HG03575 (cell line): ENCODE results near the gene KIF12.
"Not testable (repeated sequence)": the region's sequence is repeated elsewhere in the genome, so short reads cannot be mapped to it uniquely, and the experiment has no call there.

Experiments
- ATAC-seq: cut with Tn5 transposase; IDR thresholded peaks from one replicate; pipeline ENCODE4 v1.9.1; 2021; ENCODE audit not compliant: unreplicated experiment, insufficient number of reproducible peaks, low FRiP score; ENCODE audit errors: extremely low read depth

Gene KIF12

DNA sequence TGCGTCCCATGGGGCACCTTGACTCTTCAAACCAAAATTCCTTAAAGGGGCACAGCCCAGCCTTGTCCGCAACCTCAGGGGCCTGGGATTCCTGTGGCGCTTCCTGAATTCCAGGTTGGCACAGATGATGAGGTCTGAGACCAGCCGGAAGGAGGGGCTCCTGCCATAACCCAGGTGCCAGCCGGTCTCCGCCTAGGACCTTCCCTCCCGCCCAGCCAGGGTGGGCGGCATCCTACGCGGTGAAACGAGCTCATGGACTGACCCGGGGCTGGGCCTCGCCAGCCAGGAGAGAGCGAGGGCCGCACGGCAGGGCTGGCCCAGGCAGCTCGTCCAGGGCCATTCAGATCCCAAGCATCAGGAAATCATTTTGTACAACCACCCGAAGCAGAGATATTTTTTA, 44.0 kb downstream of the KIF12 start:
- ATAC-seq: no peak

DNA sequence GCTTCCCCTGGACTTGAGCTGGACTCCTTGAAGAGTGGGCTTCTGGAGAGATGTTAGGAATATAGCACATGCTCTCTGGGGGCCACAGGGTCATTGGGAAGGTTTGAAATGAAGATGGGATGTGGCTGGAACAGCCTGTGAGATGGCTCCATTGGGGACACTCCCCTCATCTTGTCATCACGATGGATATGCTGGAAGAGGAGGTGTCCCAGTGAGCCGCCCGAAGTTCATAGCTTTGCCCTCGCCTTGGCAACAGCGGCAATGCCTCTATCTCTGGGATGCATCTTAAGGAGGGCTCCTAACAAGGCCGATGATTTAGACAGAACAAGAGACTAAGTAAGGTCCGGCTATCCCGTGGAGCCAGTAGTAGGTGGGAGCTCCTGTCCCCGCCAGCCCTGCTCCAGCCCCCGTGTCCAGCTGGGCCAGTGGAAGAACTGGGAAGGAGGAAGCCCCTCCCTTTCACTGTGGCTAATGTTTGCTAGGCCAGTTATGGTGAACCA, 44.9 kb downstream of the KIF12 start:
- ATAC-seq: no peak

DNA sequence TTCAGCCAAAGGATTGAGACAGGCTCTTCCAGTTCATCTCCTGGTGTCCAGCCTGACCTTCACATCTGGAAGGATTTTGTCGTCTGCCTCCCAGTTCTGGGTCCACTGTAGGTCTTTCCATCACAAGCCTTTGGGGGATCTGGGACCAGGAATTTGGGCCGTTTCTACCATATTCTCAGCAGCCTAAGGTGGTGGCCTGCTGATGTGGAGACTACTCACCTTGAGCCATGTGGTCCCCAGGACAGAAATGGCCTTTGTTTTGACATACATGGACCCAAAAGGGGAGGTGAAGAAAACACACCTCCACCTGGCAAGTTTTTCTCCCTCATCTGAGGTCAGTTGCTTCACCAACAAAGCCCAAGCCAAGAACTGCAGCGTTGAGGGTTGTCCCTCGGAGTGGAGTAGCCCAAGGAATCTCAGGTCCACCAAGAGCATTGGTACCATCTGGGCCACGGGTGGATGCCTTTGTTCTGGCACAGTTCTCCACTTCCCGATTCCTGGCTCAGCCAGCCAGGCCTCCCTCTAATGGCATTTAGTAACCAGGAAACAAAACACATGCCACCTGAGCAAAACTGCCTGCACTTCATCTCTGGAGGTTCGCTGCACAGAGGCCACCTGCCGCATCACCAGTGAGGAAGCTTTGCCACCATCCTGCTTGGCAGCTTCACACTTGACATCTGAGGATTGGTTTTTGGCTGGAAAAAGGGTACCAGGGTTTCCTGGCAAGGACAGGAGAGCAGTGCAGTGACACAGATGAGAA, 45.7 kb downstream of the KIF12 start:
- no peak for ATAC-seq

DNA sequence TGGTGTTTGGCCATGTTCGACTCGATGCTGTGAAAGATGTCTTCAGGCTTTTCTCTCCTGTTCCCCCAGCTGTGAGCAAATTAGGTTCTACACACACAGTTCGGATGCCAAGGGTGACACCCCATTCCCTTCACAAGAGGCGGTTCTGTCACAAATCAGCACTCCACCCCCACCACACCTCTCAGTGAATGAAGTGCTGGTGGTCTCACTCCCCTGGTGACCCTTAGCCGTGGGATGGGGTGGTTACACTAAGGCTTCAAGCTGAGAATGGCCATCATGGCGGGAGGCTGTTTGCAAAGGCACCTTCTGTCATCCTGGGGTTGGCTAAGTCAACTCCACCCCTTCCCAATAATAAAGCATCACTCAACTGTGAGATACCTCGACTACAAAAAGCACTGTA, 47.4 kb downstream of the KIF12 start:
- no peak for ATAC-seq

DNA sequence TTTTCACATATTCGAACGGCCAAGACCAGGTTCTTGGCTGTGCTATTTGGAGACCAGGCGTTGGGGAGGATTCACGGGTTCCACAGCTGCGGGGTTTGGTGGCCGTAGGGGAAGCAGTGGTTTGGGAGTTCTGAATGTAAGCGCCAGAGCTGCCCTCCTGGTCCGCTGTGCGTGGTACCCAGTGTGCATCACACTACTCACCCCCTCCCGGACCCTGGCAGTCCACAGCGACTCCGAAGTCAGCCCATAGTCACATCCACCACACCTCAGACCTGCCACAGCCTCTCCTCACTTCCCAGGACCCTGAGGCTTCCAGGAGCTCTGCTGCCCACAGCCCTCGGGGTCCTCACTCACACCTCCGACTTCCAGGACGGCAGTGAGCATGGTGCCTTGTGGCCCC, 47.8 kb downstream of the KIF12 start:
- no peak for ATAC-seq

DNA sequence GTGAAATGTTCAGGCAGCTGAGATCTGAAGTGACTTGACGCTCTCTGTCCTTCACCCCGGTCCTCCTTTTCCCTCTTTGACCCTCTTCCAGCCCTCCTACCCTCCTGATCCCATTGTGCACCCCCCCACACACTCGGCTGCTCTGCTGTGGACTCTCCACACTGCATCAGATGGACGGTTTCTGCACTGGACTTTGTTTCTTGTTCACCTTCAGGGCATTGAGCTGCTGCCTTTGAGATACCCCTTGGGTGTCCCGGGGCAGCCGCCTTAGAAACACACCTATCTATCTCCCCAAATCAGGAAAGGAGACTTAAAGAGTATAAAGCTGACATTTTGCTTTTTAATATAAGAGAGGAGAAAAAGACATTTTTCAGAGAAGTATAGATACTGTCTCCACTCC, 48.4 kb downstream of the KIF12 start:
- no peak for ATAC-seq

DNA sequence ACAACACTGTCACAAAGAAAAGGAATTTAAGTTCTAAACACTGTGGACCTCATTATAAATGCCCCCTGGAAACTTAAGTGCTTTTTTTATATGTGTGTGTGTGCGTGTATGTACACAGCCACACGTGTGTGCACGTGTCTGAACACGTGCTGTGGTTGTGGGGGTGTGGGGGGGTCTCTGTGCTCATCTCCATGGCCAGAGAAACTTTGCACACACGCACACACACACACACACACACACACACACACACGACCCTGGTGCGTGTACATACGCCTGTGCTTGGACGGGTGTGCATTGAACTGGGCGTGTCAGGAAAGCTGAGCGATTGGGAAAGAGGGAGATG, 48.9 kb downstream of the KIF12 start:
- no peak for ATAC-seq

DNA sequence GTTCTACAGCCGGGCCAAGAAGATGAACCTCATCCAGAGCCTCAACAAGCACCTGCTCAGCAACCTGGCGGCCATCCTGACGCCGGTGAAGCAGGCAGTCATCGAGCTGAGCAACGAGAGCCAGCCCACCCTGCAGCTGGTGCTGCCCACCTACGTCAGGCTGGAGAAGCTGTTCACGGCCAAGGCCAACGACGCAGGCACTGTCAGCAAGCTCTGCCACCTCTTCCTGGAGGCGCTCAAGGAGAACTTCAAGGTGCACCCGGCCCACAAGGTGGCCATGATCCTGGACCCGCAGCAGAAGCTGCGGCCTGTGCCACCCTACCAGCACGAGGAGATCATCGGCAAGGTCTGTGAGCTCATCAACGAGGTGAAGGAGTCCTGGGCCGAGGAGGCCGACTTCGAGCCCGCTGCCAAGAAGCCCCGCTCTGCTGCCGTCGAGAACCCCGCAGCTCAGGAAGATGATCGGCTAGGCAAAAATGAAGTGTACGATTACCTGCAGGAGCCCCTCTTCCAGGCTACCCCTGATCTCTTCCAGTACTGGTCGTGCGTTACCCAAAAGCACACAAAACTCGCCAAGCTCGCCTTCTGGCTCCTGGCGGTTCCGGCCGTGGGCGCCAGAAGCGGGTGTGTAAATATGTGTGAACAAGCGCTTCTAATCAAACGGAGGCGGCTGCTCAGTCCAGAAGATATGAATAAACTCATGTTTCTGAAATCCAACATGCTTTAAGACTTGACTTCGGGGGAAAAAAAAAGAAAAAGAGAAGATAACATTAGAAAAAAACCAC, 49.5 kb downstream of the KIF12 start:
- ATAC-seq: no peak

DNA sequence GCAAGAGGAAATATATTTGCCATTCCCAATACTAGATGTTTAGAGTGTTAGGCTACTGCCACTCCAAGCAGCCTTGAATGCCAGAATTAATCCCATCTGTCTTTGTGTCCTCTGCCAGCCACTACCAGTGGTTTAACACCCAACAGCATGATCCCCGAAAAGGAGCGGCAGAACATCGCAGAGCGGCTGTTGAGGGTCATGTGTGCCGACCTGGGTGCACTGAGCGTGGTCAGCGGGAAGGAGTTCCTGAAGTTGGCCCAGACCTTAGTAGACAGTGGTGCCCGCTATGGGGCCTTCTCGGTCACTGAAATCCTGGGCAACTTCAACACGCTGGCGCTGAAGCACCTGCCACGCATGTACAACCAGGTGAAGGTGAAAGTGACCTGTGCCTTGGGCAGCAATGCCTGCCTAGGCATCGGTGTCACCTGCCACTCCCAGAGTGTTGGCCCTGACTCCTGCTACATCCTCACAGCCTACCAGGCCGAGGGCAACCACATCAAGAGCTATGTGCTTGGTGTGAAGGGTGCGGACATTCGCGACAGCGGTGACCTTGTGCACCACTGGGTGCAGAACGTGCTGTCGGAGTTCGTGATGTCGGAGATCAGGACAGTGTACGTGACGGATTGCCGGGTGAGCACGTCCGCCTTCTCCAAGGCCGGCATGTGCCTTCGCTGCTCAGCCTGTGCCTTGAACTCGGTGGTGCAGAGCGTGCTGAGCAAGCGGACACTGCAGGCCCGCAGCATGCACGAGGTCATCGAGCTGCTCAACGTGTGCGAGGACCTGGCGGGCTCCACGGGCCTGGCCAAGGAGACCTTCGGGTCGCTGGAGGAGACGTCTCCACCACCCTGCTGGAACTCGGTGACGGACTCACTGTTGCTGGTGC, 50.3 kb downstream of the KIF12 start:
- ATAC-seq: no peak

DNA sequence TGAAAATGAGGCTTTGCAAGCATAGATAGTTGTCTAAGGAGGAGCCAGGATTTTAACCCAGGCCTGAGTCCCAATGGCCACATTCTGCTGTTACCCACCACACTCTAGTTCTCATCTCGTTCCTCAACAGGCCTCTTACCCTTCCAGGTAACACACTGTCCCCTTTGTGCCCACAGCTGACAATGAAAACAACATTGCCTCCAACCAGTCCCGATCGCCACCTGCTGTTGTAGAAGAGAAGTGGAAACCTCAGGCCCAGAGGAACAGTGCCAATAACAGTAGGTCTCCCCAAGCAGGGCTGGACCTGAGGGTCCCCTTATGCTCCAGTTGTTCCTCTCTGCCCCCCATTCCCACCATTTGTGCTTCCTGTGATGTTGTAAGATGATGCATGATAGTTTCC, 51.4 kb downstream of the KIF12 start:
- no peak for ATAC-seq

DNA sequence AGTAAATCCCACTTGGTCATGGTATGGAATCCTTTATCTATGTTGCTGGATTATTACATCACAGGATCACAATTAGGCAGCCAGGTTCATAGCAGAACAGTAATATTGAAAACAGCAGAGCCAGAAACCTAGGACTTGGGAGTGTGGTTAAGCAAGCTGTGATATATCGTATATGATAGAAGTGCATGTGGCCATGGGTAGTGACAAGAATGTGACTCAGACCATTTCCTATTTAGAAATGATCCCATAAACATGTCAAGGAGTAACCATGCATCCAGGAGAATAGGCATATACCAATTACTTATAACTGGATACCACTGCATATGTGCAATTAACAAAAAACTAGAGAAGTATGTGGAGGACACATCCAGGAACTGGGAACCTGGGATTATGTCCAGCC, 52.2 kb downstream of the KIF12 start:
- no peak for ATAC-seq

DNA sequence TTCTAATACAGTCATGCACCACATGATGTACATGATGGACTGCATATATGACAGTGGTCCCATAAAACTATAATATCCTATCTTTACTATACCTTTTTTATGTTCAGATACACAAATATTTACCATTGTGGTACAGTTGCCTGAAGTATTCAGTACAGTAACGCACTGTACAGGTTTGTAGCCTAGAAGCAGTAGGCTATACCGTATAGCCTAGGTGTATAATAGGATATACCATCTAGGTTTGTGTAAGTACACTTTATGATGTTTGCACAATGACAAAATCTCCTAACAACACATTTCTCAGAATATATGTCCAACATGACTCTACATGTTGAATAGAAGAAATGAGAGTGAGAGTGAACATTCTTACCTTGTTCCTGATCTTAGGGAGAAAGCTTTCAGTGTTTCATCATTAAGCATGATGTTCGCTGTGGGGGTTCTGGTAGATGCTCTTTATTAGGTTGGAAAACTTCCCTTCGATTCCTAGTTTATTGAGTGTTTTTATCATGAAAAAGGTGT, 52.8 kb downstream of the KIF12 start:
- no peak for ATAC-seq

DNA sequence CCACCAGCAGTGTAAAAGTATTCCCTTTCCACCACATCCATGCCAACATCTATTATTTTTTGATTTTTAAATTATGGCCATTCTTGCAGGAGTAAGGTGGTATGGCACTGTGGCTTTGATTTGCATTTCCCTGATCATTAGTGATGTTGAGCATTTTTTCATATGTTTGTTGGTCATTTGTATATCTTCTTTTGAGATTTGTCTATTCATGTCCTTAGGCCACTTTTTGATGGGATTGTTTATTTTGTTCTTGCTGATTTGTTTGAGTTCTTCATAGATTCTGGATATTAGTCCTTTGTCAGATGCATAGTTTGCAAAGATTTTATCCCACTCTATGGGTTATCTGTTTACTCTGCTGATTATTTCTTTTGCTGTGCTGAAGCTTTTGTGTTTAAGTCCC, 55.4 kb downstream of the KIF12 start:
- ATAC-seq: not testable (repeated sequence)
